Activated T-cell treated with anti-CD3 and anti-CD28 coated beads, Interleukin-2, amount 50 U/mL, for 24 hours (primary cell): ENCODE measurements around the gene FKBP9.
"Not testable (repeated sequence)": the region's sequence is repeated elsewhere in the genome, so short reads cannot be mapped to it uniquely, and the experiment has no call there.

ENCODE experiments used
- DNase-seq: peaks from one replicate; pipeline ENCODE4 v3.0.0-alpha.2; 2020
- H3K27ac Mint-ChIP-seq: 2 replicates; pipeline ENCODE4 v1.8.0; 2020; ENCODE audit warnings: mild to moderate bottlenecking, mixed read lengths
- H3K27me3 Mint-ChIP-seq: 2 replicates; pipeline ENCODE4 v1.8.0; 2020; ENCODE audit warnings: mixed read lengths
- H3K36me3 Mint-ChIP-seq: 2 replicates; pipeline ENCODE4 v1.8.0; 2020; ENCODE audit warnings: low read depth, mixed read lengths
- H3K4me1 Mint-ChIP-seq: 2 replicates; pipeline ENCODE4 v1.8.0; 2020; ENCODE audit warnings: low read depth, mixed read lengths
- H3K4me3 Mint-ChIP-seq: 2 replicates; pipeline ENCODE4 v1.8.0; 2020; ENCODE audit warnings: mild to moderate bottlenecking, moderate library complexity, mixed read lengths
- H3K9me3 Mint-ChIP-seq: 2 replicates; pipeline ENCODE4 v1.8.0; 2020; ENCODE audit warnings: mixed read lengths

Gene FKBP9, protein sequence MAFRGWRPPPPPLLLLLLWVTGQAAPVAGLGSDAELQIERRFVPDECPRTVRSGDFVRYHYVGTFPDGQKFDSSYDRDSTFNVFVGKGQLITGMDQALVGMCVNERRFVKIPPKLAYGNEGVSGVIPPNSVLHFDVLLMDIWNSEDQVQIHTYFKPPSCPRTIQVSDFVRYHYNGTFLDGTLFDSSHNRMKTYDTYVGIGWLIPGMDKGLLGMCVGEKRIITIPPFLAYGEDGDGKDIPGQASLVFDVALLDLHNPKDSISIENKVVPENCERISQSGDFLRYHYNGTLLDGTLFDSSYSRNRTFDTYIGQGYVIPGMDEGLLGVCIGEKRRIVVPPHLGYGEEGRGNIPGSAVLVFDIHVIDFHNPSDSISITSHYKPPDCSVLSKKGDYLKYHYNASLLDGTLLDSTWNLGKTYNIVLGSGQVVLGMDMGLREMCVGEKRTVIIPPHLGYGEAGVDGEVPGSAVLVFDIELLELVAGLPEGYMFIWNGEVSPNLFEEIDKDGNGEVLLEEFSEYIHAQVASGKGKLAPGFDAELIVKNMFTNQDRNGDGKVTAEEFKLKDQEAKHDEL

DNA sequence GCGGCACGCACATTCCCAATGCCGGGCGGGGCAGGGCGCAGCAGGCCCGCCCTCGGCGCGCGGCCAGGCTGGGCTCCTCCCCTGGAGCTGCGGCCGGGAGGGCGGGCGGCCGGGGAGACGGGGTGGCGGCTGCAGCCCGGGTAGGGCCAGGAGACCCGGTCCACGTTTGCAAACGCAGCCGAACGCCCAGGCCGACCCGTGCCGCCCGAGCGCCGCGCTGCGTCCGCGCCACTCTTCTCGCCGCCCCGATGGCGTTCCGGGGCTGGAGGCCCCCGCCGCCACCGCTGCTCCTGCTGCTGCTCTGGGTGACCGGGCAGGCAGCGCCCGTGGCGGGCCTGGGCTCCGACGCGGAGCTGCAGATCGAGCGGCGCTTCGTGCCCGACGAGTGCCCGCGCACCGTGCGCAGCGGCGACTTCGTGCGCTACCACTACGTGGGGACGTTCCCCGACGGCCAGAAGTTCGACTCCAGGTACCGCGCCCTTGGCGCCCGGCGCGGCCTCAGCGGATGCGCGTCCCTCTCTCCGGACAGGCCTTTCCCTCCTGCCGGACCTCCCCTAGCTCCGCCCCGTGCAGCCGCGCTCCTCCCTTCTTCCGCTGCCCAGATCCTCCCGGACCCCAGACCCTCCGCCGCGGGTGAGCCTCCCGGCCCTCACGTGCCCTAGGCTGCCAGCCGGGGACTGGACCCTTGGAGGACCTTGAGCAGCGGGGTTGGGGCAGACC is at the start of gene FKBP9:
TSS of gene FKBP9 (plus strand) at position 115 of the 720 bp plus-strand sequence. CDS start at position 249, 134 bp downstream.
- Mint-ChIP-seq H3K27ac (no peak within 1 kb of the TSS), H3K9me3 (no peaks in the 10 kb centered on the region), H3K36me3 (no peaks in the 10 kb centered on the region), H3K4me1 (peaks cover 5% of the 10 kb centered on the region), H3K27me3 (peaks cover 43% of the 10 kb centered on the region), H3K4me3 (peak within 1 kb of the TSS; percentile 70)
- DNase-seq = peak; percentile 50

DNA sequence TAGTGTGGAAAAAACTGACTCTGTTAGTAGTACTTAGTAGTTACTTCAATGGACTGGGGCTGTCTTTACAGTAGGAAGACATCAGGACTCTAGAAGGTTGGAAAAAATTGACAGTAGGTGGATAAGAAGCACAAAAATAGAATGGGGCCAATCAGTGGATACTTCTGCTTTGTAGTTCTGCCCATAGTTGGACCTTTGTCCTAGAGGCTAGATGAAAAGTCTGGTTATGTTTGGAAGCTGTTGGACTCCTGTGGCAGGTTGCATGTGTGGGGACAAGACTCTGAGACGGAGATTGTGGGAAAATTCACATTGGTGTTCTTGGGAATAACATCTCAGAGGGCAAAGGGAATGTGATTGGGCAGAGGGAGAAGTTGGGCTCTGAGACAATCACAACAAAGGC is 47.0 kb upstream of the FKBP9 start:
- H3K4me1 Mint-ChIP-seq = peaks cover 11% of the 10 kb centered on the region
- no peaks in the 10 kb centered on the region for H3K27me3 Mint-ChIP-seq
- DNase-seq = no peak
- no peak overlapping the region for H3K4me3 Mint-ChIP-seq
- H3K36me3 Mint-ChIP-seq = no peaks in the 10 kb centered on the region
- H3K27ac Mint-ChIP-seq = no peak overlapping the region
- H3K9me3 Mint-ChIP-seq = no peaks in the 10 kb centered on the region

DNA sequence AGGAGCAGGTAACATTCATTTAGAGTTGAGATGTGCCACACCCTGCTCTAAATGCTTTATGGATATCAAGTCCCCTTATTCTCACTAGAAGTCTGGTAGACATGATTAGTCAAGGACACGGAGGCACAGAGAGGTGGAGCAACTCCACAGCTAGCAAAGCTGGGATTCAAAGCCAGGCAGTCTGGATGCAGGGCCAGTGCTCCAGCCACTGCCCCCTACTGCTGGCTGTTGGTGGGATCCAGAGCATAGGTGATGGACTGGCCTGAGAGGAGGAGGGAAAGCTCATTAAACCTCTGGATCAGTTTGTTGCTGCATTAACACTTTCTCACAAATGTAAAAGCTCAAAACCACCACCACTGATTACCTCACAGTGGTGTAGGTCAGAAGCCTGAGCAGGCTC is 43.1 kb upstream of the FKBP9 start:
- Mint-ChIP-seq H3K9me3 (no peaks in the 10 kb centered on the region), H3K4me1 (peaks cover 10% of the 10 kb centered on the region), H3K4me3 (no peak overlapping the region), H3K36me3 (peaks cover 3% of the 10 kb centered on the region), H3K27me3 (no peaks in the 10 kb centered on the region), H3K27ac (no peak overlapping the region)
- no peak for DNase-seq

DNA sequence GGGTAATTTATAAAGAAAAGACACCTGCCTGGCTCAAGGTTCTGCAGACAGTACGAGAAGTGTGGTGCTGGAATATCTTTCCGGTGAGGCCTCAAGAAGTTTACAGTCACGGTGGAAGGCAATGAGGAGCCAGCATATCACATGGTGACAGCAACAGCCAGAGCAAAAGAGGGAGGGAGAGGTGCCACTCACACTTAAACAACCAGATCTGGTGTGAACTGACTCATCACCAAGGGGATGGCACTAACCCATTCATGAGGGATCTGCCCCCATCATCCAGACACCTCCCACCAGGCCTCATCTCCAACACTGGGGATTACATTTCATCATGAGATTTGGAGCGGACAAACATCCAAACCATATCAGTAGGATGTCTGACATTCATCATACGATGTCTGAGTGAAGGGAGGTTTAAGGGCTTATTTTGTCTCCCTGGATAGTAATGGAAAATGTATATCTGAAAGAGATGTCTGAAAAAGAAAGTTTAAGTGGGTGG is 42.2 kb upstream of the FKBP9 start:
- H3K36me3 Mint-ChIP-seq = peaks cover 3% of the 10 kb centered on the region
- no peak overlapping the region for H3K4me3 Mint-ChIP-seq
- H3K27me3 Mint-ChIP-seq = no peaks in the 10 kb centered on the region
- H3K27ac Mint-ChIP-seq = peak overlapping the region; percentile 57
- H3K4me1 Mint-ChIP-seq = peaks cover 10% of the 10 kb centered on the region
- no peak for DNase-seq
- H3K9me3 Mint-ChIP-seq = no peaks in the 10 kb centered on the region

DNA sequence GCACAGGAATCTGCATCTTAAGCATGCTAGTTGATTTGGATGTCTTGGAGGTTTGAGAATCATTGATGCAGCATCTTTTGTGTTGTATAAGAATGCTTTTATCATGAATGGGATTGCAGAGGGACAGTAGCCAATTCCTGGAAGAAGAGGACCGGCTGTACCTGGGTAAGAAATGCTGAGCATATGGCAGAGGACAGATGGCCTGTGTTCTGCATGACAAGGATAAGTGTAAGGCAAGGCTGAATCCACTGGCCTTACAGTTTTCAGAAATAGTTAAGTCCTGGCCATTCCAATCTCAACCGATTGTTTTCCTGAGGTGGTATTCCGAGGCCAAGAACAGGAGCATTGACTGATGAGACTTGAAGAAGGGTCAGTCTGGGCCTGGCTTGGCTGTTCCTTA is 41.2 kb upstream of the FKBP9 start:
- Mint-ChIP-seq H3K4me3 (no peak overlapping the region), H3K27ac (no peak overlapping the region), H3K9me3 (no peaks in the 10 kb centered on the region), H3K4me1 (peaks cover 10% of the 10 kb centered on the region), H3K27me3 (no peaks in the 10 kb centered on the region), H3K36me3 (peaks cover 3% of the 10 kb centered on the region)
- DNase-seq = no peak

DNA sequence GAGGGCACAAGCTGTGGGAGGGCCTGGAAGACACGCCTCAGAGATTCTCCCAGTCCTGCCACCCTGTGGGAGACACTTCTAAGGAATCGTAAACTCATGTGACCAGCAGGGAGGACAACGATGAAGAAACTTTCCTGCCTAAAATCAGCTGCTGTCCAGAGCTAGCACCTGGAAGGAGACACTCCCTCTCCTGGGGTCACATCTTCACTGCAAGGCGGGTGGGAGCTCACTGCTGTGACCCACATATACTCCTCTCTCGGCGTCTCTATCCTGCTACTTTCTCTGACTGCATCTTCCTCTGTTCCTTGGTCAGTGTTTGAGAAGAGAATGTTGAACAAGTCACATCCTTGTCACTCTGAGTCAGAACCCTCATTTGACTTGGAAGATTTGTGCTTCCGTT is 40.2 kb upstream of the FKBP9 start:
- H3K4me1 Mint-ChIP-seq = peaks cover 10% of the 10 kb centered on the region
- DNase-seq, H3K36me3 Mint-ChIP-seq, H3K27ac Mint-ChIP-seq, H3K9me3 Mint-ChIP-seq, H3K4me3 Mint-ChIP-seq, H3K27me3 Mint-ChIP-seq: not testable (repeated sequence)

DNA sequence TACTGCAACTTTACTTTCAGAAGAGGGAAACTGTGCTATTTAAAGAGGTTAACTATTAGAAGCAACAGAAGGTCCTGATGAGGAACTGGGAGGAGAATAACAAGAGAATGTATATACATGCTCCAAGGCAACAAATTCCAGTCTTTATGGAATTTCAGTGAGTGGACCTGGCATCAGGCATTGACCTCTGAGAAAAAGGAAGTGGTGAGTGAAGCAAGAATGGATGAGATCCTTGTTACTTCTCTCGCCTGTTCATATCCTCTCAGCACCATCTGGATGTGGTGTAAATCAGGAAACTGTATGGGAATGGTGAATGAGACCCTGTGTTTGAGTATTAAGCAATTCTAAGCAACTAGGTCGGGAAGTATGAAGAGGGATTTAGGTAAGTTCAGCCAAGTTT is 35.3 kb upstream of the FKBP9 start:
- Mint-ChIP-seq H3K27me3 (no peaks in the 10 kb centered on the region), H3K4me3 (no peak overlapping the region), H3K9me3 (no peaks in the 10 kb centered on the region), H3K36me3 (no peaks in the 10 kb centered on the region), H3K4me1 (no peaks in the 10 kb centered on the region), H3K27ac (no peak overlapping the region)
- DNase-seq = no peak

DNA sequence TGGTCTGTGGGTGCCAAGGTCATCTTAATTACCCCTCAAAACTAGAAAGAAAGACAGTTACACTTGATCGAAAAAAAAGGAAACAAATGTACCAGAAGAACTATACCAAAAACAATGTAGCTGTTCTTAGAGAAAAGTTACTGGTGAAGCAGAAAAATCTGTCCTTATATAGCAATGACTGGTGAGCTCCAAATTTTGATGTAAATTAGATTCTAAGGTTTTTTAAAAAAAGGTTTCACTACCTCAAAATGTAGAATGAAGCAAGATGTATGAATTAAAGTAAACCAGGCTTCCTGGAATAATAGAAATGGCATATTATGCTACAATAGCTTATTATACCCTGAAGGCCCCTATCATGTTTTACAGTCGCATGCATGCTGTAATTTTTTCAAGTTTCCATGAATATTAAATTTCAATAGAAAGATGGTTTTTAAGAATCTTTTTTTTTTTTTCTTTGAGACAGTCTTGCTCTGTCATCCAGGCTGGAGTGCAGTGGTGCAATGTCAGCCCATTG is 28.4 kb upstream of the FKBP9 start:
- Mint-ChIP-seq H3K27ac (no peak overlapping the region), H3K9me3 (no peaks in the 10 kb centered on the region), H3K4me1 (no peaks in the 10 kb centered on the region), H3K36me3 (no peaks in the 10 kb centered on the region), H3K27me3 (no peaks in the 10 kb centered on the region), H3K4me3 (no peak overlapping the region)
- DNase-seq = no peak

DNA sequence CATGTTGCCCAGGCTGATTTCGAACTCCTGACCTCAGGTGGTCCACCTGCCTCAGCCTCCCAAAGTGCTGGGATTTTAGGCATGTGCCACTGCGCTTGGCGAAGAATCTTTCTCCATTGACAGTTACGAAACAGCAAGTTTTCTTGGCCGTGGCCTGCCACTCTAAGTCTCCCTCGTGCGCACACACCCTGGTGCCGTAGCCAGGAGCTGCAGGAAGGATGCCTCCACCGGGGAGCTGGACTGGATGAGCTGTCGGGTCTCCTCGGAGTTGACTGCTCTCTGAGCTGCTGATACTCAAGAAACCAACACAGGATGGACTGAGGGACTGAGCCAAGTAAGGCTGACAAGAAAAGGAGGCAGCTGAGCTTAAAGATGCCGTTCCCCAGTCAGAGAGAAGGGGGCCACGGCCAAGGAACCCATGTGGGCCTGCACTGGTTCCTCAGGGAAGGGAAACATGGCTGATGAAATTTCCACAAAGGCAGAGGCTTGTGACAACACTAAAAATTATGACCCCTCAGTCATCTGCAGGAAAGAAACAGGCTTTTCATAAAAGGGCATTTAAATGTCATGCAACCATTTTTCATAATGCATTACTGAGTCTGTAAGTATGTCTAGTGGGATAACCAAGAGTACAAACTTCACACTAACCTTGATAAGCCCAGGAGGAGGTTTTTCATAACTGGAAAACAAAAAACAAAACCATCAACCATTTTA is 27.7 kb upstream of the FKBP9 start:
- Mint-ChIP-seq H3K4me1 (no peaks in the 10 kb centered on the region), H3K9me3 (no peaks in the 10 kb centered on the region), H3K27ac (no peak overlapping the region), H3K27me3 (no peaks in the 10 kb centered on the region), H3K36me3 (no peaks in the 10 kb centered on the region), H3K4me3 (no peak overlapping the region)
- DNase-seq = no peak

DNA sequence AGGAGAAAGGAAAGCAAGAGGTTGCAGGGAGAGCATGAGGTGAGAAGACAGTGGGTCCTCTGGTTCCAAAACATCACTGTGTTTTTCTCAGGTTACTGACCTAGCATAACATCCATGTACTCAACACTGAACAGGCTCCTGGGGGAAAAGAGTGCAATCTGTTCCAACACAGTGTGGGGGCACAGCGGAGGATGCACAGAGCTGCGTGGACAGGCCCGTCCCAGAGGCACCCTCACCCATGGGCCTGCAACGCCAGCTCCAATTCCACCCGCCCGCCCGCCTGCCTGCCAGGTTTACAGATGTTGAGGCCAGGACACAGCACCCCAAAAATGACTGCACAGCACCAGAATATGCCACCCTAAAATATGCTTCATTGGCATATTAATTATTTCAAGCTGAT is 26.9 kb upstream of the FKBP9 start:
- Mint-ChIP-seq H3K4me1 (no peaks in the 10 kb centered on the region), H3K9me3 (no peaks in the 10 kb centered on the region), H3K36me3 (no peaks in the 10 kb centered on the region), H3K27me3 (no peaks in the 10 kb centered on the region), H3K27ac (no peak overlapping the region), H3K4me3 (no peak overlapping the region)
- DNase-seq = no peak

DNA sequence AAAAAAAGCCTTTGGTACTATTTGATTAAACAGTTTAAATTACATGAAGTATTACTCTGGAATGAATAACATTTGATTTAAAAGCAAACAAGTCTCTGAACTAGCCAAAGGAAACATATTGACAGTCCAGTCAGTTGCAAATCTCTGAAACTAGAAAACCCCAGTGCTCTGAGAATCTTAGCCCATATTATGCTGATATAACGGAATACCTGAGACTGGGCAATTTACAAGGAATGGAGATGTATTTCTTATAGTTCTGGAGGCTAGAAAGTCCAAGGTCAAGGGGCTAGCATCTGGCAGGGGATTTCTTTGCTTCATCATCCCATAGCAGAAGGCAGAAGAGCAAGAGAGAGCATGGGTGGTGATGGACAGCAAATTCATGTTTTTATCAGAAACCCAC is 21.7 kb upstream of the FKBP9 start:
- Mint-ChIP-seq H3K27ac (no peak overlapping the region), H3K4me1 (no peaks in the 10 kb centered on the region), H3K36me3 (no peaks in the 10 kb centered on the region), H3K4me3 (no peak overlapping the region), H3K27me3 (no peaks in the 10 kb centered on the region), H3K9me3 (no peaks in the 10 kb centered on the region)
- DNase-seq = no peak

DNA sequence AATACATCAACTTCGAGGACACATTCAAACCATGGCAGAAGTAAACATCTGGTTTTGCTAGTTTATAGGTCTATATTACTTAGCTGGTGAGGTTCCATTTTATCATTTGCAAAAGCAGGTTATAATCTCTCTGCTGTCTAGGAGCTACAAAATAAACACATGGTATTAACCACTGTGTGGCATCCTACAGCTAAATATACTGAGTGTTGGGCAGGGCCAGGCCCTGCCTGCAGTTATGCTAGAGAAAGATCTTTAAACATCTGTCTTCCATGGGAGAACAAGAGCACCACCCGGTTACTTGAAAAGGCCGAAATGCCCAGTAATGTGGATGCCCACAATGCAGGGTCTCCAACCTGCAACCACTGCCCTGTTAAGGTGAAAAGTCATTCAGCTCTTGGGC is 20.6 kb upstream of the FKBP9 start:
- peaks cover 5% of the 10 kb centered on the region for H3K27me3 Mint-ChIP-seq
- H3K9me3 Mint-ChIP-seq = no peaks in the 10 kb centered on the region
- H3K36me3 Mint-ChIP-seq = no peaks in the 10 kb centered on the region
- no peak overlapping the region for H3K27ac Mint-ChIP-seq
- DNase-seq = no peak
- peaks cover 4% of the 10 kb centered on the region for H3K4me1 Mint-ChIP-seq
- H3K4me3 Mint-ChIP-seq = no peak overlapping the region

DNA sequence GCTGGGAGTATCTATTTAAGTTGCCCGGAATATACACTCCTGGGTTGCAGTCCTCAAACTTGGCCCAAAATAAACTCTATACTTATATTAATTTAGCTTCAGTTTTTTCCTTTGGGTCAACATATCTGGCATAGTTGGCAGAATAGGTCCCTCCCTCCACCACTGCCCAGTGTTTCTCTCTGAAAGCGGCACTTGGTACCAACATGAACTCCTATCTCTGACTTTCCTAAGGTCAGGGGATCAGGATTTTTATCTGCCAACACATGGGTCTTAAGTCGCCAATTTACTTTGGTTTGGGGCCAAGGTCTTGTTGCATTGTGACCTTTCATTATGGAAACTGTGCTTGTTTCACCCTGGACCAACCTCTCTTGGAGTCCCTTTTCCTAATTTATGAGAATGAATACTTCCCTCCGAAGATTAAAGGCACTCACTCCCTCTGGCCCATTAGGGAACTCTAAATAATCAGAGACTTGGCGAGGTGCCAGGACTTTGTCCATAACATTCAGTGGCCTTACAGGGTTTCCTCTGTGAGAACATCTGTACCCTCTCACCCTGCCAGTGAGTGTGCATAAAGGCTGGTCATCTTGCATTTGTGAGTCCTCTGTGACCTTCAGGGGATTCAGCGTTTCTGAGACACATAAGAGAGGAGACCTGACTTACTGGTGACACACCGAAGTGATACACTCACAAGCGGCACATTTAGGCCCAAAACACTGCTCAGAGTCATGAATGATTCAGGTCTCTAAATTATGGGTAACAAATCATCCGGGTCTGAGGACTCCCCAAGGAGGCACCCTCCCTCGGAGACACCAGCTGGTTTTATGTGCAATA is 19.7 kb upstream of the FKBP9 start:
- Mint-ChIP-seq H3K27me3 (peaks cover 11% of the 10 kb centered on the region), H3K9me3 (no peaks in the 10 kb centered on the region), H3K36me3 (peaks cover 3% of the 10 kb centered on the region), H3K4me3 (no peak overlapping the region), H3K27ac (no peak overlapping the region), H3K4me1 (peaks cover 11% of the 10 kb centered on the region)
- DNase-seq = no peak

DNA sequence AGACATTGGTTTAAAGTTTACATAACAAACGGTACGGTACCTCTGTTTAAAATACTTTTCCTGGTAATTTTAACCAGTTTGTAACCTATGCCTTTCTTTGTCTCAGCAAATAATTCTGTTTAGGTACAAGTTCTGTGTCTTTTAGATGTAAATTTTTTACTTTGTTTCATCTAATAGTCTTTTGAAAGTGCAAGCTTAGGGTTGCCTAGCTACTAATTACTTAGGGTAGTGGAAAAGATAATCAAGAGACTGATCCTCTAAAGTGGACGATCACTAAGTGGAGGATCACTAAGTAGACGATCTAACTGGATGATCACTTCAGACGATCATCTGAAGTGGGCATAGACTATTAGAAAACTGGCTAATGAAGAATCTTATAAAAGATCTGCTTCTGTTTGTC is 16.1 kb upstream of the FKBP9 start:
- peaks cover 16% of the 10 kb centered on the region for H3K27me3 Mint-ChIP-seq
- peaks cover 11% of the 10 kb centered on the region for H3K4me1 Mint-ChIP-seq
- DNase-seq = no peak
- no peak overlapping the region for H3K27ac Mint-ChIP-seq
- peaks cover 3% of the 10 kb centered on the region for H3K36me3 Mint-ChIP-seq
- H3K4me3 Mint-ChIP-seq = peak overlapping the region; percentile 82
- H3K9me3 Mint-ChIP-seq = no peaks in the 10 kb centered on the region
